A673 (cell line): ENCODE measurements around the gene PPP1R12A.

ENCODE experiments used
- CTCF ChIP-seq: fragments of 300-800, 200-600 bp; sonication (generic); conservative IDR thresholded peaks from 2 replicates; pipeline ENCODE4 v1.5.1; 2017; ENCODE audit warnings: low read depth, mild to moderate bottlenecking, antibody characterized with exemption, low read length, moderate library complexity, mixed read lengths
- EZH2 ChIP-seq: fragments of 200-600 bp; sonication (generic); IDR thresholded peaks from 2 replicates; pipeline ENCODE4 v1.6.1; 2017; ENCODE audit warnings: borderline replicate concordance, low read depth, mild to moderate bottlenecking, mixed read lengths, antibody characterized with exemption, low read length; ENCODE audit not compliant: poor library complexity, severe bottlenecking

GRCh38 chr12:79901506-79901905, 33.4 kb downstream of the PPP1R12A start:
- TF ChIP-seq CTCF (no peak), EZH2 (no peak)
